Measurements from ENCODE around the gene HSPA9. TPM values are rescaled to one million over a fixed set of nuclear protein-coding genes. Genes with fewer than 3 reads are reported as not detected.

The HSPA9 gene
- polyA plus RNA-seq, 3 donors: 67.8 to 82.4 (median 81.8) TPM

DNA sequence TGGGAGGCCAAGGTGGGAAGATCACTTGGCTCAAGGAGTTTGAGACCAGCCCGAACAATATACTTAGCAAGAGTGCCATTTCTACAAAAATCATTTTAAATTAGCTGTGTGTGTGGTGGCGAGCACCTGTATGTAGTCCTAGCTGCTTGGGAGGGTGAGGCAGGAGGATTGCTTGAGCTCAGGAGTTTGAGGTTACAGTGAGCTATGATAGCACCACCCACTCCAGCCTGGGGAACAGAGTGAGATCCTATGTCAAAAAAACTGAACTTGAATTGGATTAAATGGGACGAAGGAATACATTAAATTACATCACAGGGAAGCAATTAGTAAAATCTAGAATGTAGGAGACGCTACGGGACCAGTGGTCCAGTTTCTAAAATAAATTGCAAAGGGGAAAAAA lies 25.8 kb downstream of the HSPA9 start:
- Histone ChIP-seq H3K4me2 (replicated peaks; ENCODE audit: extremely low read depth, low read length, poor library complexity, severe bottlenecking) (no peak overlapping the region), H4K20me1 (ENCODE audit: insufficient read depth, low read length) (peaks cover 26% of the 10 kb centered on the region), H3K9me3 (replicated peaks in 1 of 2; ENCODE audit: control insufficient read depth in 1 of 2, insufficient read depth in 1 of 2, low read length in 2 of 2) (no peaks in the 10 kb centered on the region), H2AFZ (ENCODE audit: insufficient read depth, low read depth, low read length, poor library complexity, severe bottlenecking) (no peak overlapping the region), H3K27ac (ENCODE audit: low read depth in 1 of 2, low read length in 2 of 2) (no peak overlapping the region), H3K79me2 (ENCODE audit: insufficient read depth, low read length) (peaks cover 52% of the 10 kb centered on the region), H3K9ac (ENCODE audit: insufficient read depth, low read length, poor library complexity, severe bottlenecking) (no peak overlapping the region), H3K36me3 (replicated peaks in 1 of 2; ENCODE audit: control insufficient read depth in 1 of 2, insufficient read depth in 2 of 2, low read length in 2 of 2) (peaks cover 9 to 12% of the 10 kb centered on the region in 2 donors), H3K27me3 (ENCODE audit: control insufficient read depth in 2 of 2, insufficient read depth in 2 of 2, low read length in 2 of 2) (no peaks in the 10 kb centered on the region), H3K4me3 (replicated peaks in 1 of 3; ENCODE audit: low read depth in 2 of 3, low read length in 3 of 3) (no peak overlapping the region), H3K4me1 (ENCODE audit: control insufficient read depth in 1 of 2, insufficient read depth in 2 of 2, low read length in 2 of 2) (peaks cover 12 to 14% of the 10 kb centered on the region in 2 donors)
- Mint-ChIP-seq H3K27ac (no peak overlapping the region), H3K9me3 (no peaks in the 10 kb centered on the region), H3K36me3 (peaks cover 13 to 34% of the 10 kb centered on the region in 2 donors), H3K27me3 (ENCODE audit: low read depth in 3 of 3) (peaks cover 0 to 1% (median 0%) of the 10 kb centered on the region in 3 donors), H3K4me1 (peaks cover 27% of the 10 kb centered on the region), H3K4me3 (no peak overlapping the region)
- no peak for DNase-seq
- TF ChIP-seq, protein P1, sequence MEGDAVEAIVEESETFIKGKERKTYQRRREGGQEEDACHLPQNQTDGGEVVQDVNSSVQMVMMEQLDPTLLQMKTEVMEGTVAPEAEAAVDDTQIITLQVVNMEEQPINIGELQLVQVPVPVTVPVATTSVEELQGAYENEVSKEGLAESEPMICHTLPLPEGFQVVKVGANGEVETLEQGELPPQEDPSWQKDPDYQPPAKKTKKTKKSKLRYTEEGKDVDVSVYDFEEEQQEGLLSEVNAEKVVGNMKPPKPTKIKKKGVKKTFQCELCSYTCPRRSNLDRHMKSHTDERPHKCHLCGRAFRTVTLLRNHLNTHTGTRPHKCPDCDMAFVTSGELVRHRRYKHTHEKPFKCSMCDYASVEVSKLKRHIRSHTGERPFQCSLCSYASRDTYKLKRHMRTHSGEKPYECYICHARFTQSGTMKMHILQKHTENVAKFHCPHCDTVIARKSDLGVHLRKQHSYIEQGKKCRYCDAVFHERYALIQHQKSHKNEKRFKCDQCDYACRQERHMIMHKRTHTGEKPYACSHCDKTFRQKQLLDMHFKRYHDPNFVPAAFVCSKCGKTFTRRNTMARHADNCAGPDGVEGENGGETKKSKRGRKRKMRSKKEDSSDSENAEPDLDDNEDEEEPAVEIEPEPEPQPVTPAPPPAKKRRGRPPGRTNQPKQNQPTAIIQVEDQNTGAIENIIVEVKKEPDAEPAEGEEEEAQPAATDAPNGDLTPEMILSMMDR (IDR thresholded peaks at IDR 0.05): no peak
- intact Hi-C loops (cut with micrococcal nuclease): loop anchor here (10.0 kb wide), 2 partner anchors 85 to 375 kb away; partner anchors contain the start of genes BRD8 (in 1 of the 2), EGR1 (in 1 of the 2) and KIF20A (in 1 of the 2)
- WGBS (ENCODE audit: insufficient coverage): 100% methylated on average over 3 of the region's 5 CpGs

DNA sequence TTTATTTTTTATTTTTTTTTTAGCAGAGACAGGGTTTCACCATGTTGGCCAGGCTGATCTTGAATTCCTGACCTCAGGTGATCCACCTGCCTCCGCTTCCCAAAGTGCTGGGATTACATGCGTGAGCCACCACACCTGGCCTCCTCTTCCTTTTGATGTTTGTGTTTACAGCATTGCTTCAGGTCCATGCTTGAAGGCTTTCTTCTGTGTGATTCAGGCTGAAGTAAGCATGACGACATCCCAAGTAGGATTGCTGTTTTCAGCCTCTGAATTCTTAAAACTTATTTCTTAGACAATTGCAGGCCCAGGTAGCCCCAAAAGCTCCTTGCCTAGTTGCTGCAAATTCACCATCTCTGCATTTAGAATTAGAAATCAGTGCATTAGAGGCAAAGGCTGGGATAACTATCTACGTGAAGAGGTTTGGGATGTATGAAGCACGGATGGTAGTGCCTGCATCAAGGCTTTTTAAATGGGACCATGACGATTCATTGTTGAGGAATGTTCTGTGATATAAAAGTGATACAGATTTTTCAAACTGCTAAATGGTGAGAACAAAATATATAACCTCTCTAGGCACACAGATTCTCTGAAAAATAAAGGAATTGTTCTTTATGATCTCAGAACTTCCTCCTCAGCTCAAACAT lies 29.2 kb downstream of the HSPA9 start:
- Mint-ChIP-seq H3K4me1 (peaks cover 40% of the 10 kb centered on the region), H3K27me3 (ENCODE audit: low read depth in 3 of 3) (no peaks in the 10 kb centered on the region), H3K4me3 (no peak overlapping the region), H3K36me3 (peaks cover 5 to 11% of the 10 kb centered on the region in 2 donors), H3K27ac (peak overlapping the region in 6 of 7 donors; percentile 22 to 63 (median 54)), H3K9me3 (peaks cover 0 to 2% (median 0%) of the 10 kb centered on the region in 7 donors)
- Histone ChIP-seq H3K27ac (ENCODE audit: low read depth in 1 of 2, low read length in 2 of 2) (no peak overlapping the region), H3K4me3 (replicated peaks in 1 of 3; ENCODE audit: low read depth in 2 of 3, low read length in 3 of 3) (no peak overlapping the region), H3K36me3 (replicated peaks in 1 of 2; ENCODE audit: control insufficient read depth in 1 of 2, insufficient read depth in 2 of 2, low read length in 2 of 2) (no peaks in the 10 kb centered on the region), H3K27me3 (ENCODE audit: control insufficient read depth in 2 of 2, insufficient read depth in 2 of 2, low read length in 2 of 2) (no peaks in the 10 kb centered on the region), H3K4me2 (replicated peaks; ENCODE audit: extremely low read depth, low read length, poor library complexity, severe bottlenecking) (no peak overlapping the region), H3K9me3 (replicated peaks in 1 of 2; ENCODE audit: control insufficient read depth in 1 of 2, insufficient read depth in 1 of 2, low read length in 2 of 2) (no peaks in the 10 kb centered on the region), H3K9ac (ENCODE audit: insufficient read depth, low read length, poor library complexity, severe bottlenecking) (no peak overlapping the region), H3K4me1 (ENCODE audit: control insufficient read depth in 1 of 2, insufficient read depth in 2 of 2, low read length in 2 of 2) (peaks cover 30 to 31% of the 10 kb centered on the region in 2 donors), H4K20me1 (ENCODE audit: insufficient read depth, low read length) (peaks cover 26% of the 10 kb centered on the region), H3K79me2 (ENCODE audit: insufficient read depth, low read length) (peaks cover 79% of the 10 kb centered on the region), H2AFZ (ENCODE audit: insufficient read depth, low read depth, low read length, poor library complexity, severe bottlenecking) (no peak overlapping the region)
- TF ChIP-seq, protein P1 (IDR thresholded peaks at IDR 0.05): no peak
- WGBS (ENCODE audit: insufficient coverage): 92% methylated on average over 4 of the region's 6 CpGs
- DNase-seq: no peak
- intact Hi-C loops (cut with micrococcal nuclease): loop anchor here (10.0 kb wide), 2 partner anchors 81 to 371 kb away; partner anchors contain the start of genes BRD8 (in 1 of the 2), EGR1 (in 1 of the 2) and KIF20A (in 1 of the 2)
